SH-SY5Y (cell line): ENCODE results near the gene NAV2.

ENCODE experiments used
- GATA2 ChIP-seq: IDR thresholded peaks from 2 replicates; pipeline ENCODE4 v1.6.1; 2011; ENCODE audit warnings: mild to moderate bottlenecking, low read depth, low read length
- GATA3 ChIP-seq: IDR thresholded peaks from 2 replicates; pipeline ENCODE4 v1.6.1; 2011; ENCODE audit warnings: low read depth, mild to moderate bottlenecking, low read length, moderate library complexity

DNA sequence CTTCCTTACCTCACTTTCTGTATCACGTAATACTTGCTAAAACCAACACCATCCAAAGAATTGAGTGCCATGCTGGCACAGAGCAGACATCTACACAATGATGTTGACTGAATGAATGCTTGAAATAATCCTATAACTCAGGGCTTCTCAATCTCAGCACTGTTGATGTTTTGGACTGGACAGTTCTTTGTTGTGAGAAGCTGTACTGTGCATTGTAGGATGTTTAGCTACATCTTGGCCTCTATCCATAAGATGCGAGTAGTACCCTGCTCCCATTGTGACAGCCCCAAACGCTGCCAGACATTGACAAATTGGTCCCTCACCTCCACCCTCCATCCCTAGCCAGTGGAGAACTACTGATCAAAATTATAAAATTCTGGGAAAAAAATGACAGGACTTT is 153.4 kb downstream of the NAV2 start:
- TF ChIP-seq GATA3: no peak
- no peak for TF ChIP-seq GATA2
